Measurements from ENCODE around the gene SLC17A8.

Gene SLC17A8

DNA sequence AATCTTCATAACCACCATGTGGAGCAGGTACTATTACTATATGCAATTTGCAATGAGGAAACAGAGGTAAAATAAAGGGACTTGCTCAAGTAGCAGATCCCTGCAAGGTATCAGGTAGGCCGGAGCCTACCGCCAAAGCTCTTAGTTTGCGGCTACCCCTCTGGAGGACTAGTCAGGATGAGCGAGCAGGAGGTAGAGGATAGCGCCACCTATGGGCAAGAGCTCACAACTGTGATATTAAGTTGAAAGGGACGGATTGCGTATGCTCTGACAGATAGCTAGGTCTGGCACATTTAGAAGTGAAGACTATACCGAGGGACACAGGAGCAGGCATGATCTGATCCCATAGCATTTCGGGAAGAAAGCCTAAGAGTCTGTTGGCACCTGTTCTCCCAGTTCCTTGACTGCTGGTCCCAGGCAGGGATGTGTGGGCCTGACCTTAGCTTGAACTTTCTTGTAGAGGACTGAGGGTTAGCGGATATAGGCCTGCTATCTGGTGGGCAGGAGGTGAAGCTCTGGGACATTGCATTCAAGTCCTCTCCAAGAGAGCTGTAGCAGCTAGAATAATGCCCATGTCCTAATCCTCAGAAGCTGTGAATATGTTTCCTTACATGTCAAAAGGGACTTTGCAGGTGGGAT lies 48.0 kb downstream of the SLC17A8 start:
- H3K18ac ChIP-seq (ENCODE audit: low read depth in 1 of 2, low read length in 2 of 2), result no peak overlapping the region
- DNase-seq, result peak; percentile 37
- H3K4me3 ChIP-seq (ENCODE audit: insufficient read depth in 1 of 2, low read depth in 1 of 2, low read length in 2 of 2), result no peak overlapping the region
- H3K27ac ChIP-seq (ENCODE audit: low read length, poor library complexity, severe bottlenecking), result no peak overlapping the region
- no peak overlapping the region for H3K4ac ChIP-seq (ENCODE audit: low read depth in 1 of 2, low read length in 2 of 2)
- no peak overlapping the region for H3K9ac ChIP-seq (ENCODE audit: low read length)
- H2BK12ac ChIP-seq (ENCODE audit: low read length in 2 of 2), result no peak overlapping the region
- no peak overlapping the region for H2BK120ac ChIP-seq (ENCODE audit: low read depth, low read length)
- no peaks in the 10 kb centered on the region for H3K36me3 ChIP-seq (ENCODE audit: control insufficient read depth in 1 of 2, insufficient read depth in 2 of 2, low read depth in 1 of 2, low read length in 2 of 2)
- no peak overlapping the region for H3K4me2 ChIP-seq (ENCODE audit: low read length, poor library complexity, severe bottlenecking)
- no peak overlapping the region for H4K91ac ChIP-seq (ENCODE audit: low read length)
- no peak overlapping the region for H3K14ac ChIP-seq (ENCODE audit: low read length in 2 of 2)
- H4K8ac ChIP-seq (ENCODE audit: low read length), result no peak overlapping the region
- H3K27me3 ChIP-seq (ENCODE audit: control insufficient read depth in 1 of 2, insufficient read depth in 1 of 2, low read length in 2 of 2), result peaks cover 0 to 3% of the 10 kb centered on the region in 2 experiments
- H3K9me3 ChIP-seq (ENCODE audit: control insufficient read depth, low read length), result no peaks in the 10 kb centered on the region
- H3K23ac ChIP-seq (ENCODE audit: low read length in 2 of 2), result no peak overlapping the region
- H2AK5ac ChIP-seq (ENCODE audit: low read length, severe bottlenecking), result no peak overlapping the region
- H3K4me1 ChIP-seq (ENCODE audit: control insufficient read depth, insufficient read depth, low read depth, low read length), result peaks cover 1% of the 10 kb centered on the region
- no peak overlapping the region for H2AFZ ChIP-seq (ENCODE audit: low read depth, low read length)
- WGBS, result 34% methylated on average over 10 of the region's 10 CpGs
- H2BK5ac ChIP-seq (ENCODE audit: low read depth, low read length, poor library complexity, severe bottlenecking), result no peak overlapping the region
- no peaks in the 10 kb centered on the region for H3K79me1 ChIP-seq (replicated peaks; ENCODE audit: low read length, poor library complexity, severe bottlenecking)
- H2BK15ac ChIP-seq (ENCODE audit: low read depth, poor library complexity, severe bottlenecking), result no peak overlapping the region

- H3K9ac ChIP-seq (ENCODE audit: low read length), result no peak overlapping the region
- no peak overlapping the region for H2AFZ ChIP-seq (ENCODE audit: low read depth, low read length)
- no peaks in the 10 kb centered on the region for H3K9me3 ChIP-seq (ENCODE audit: control insufficient read depth, low read length)
- H3K23ac ChIP-seq (ENCODE audit: low read length in 2 of 2), result no peak overlapping the region
- H3K27ac ChIP-seq (ENCODE audit: low read length, poor library complexity, severe bottlenecking), result no peak overlapping the region
- H3K4ac ChIP-seq (ENCODE audit: low read depth in 1 of 2, low read length in 2 of 2), result no peak overlapping the region
- no peak overlapping the region for H3K18ac ChIP-seq (ENCODE audit: low read depth in 1 of 2, low read length in 2 of 2)
- no peak overlapping the region for H3K14ac ChIP-seq (ENCODE audit: low read length in 2 of 2)
- H4K91ac ChIP-seq (ENCODE audit: low read length), result no peak overlapping the region
- no peak overlapping the region for H3K4me2 ChIP-seq (ENCODE audit: low read length, poor library complexity, severe bottlenecking)
- H4K8ac ChIP-seq (ENCODE audit: low read length), result no peak overlapping the region
- H3K36me3 ChIP-seq (ENCODE audit: control insufficient read depth in 1 of 2, insufficient read depth in 2 of 2, low read depth in 1 of 2, low read length in 2 of 2), result no peaks in the 10 kb centered on the region
- H3K27me3 ChIP-seq (ENCODE audit: control insufficient read depth in 1 of 2, insufficient read depth in 1 of 2, low read length in 2 of 2), result peaks cover 0 to under 1% of the 10 kb centered on the region in 2 experiments
- H3K79me1 ChIP-seq (replicated peaks; ENCODE audit: low read length, poor library complexity, severe bottlenecking), result no peaks in the 10 kb centered on the region
- no peak overlapping the region for H2BK120ac ChIP-seq (ENCODE audit: low read depth, low read length)
- 79% methylated on average over 3 of the region's 6 CpGs for WGBS
- no peak overlapping the region for H2AK5ac ChIP-seq (ENCODE audit: low read length, severe bottlenecking)
- H2BK15ac ChIP-seq (ENCODE audit: low read depth, poor library complexity, severe bottlenecking), result no peak overlapping the region
- H2BK5ac ChIP-seq (ENCODE audit: low read depth, low read length, poor library complexity, severe bottlenecking), result no peak overlapping the region
- H2BK12ac ChIP-seq (ENCODE audit: low read length in 2 of 2), result no peak overlapping the region
- DNase-seq, result no peak
- no peaks in the 10 kb centered on the region for H3K4me1 ChIP-seq (ENCODE audit: control insufficient read depth, insufficient read depth, low read depth, low read length)
- no peak overlapping the region for H3K4me3 ChIP-seq (ENCODE audit: insufficient read depth in 1 of 2, low read depth in 1 of 2, low read length in 2 of 2)
Observed at GRCh38 chr12:100413001-100413400, 56.1 kb downstream of the SLC17A8 start.

- Histone ChIP-seq H3K4me2 (ENCODE audit: low read length, poor library complexity, severe bottlenecking) (no peak overlapping the region), H3K4me1 (ENCODE audit: control insufficient read depth, insufficient read depth, low read depth, low read length) (no peaks in the 10 kb centered on the region), H3K36me3 (ENCODE audit: control insufficient read depth in 1 of 2, insufficient read depth in 2 of 2, low read depth in 1 of 2, low read length in 2 of 2) (no peaks in the 10 kb centered on the region), H4K8ac (ENCODE audit: low read length) (no peak overlapping the region), H3K9me3 (ENCODE audit: control insufficient read depth, low read length) (no peaks in the 10 kb centered on the region), H3K27ac (ENCODE audit: low read length, poor library complexity, severe bottlenecking) (no peak overlapping the region), H2BK15ac (ENCODE audit: low read depth, poor library complexity, severe bottlenecking) (no peak overlapping the region), H2BK120ac (ENCODE audit: low read depth, low read length) (no peak overlapping the region), H4K91ac (ENCODE audit: low read length) (no peak overlapping the region), H2BK5ac (ENCODE audit: low read depth, low read length, poor library complexity, severe bottlenecking) (no peak overlapping the region), H3K9ac (ENCODE audit: low read length) (no peak overlapping the region), H2BK12ac (ENCODE audit: low read length in 2 of 2) (no peak overlapping the region), H3K4ac (ENCODE audit: low read depth in 1 of 2, low read length in 2 of 2) (no peak overlapping the region), H3K79me1 (replicated peaks; ENCODE audit: low read length, poor library complexity, severe bottlenecking) (no peaks in the 10 kb centered on the region), H2AK5ac (ENCODE audit: low read length, severe bottlenecking) (no peak overlapping the region), H3K4me3 (ENCODE audit: insufficient read depth in 1 of 2, low read depth in 1 of 2, low read length in 2 of 2) (no peak overlapping the region), H3K14ac (ENCODE audit: low read length in 2 of 2) (no peak overlapping the region), H3K18ac (ENCODE audit: low read depth in 1 of 2, low read length in 2 of 2) (no peak overlapping the region), H3K23ac (ENCODE audit: low read length in 2 of 2) (no peak overlapping the region), H3K27me3 (ENCODE audit: control insufficient read depth in 1 of 2, insufficient read depth in 1 of 2, low read length in 2 of 2) (peaks cover 0 to 5% of the 10 kb centered on the region in 2 experiments), H2AFZ (ENCODE audit: low read depth, low read length) (no peak overlapping the region)
- 56% methylated on average over 4 of the region's 4 CpGs for WGBS
- DNase-seq, result no peak
Observed at GRCh38 chr12:100414739-100415138, 57.9 kb downstream of the SLC17A8 start.

DNA sequence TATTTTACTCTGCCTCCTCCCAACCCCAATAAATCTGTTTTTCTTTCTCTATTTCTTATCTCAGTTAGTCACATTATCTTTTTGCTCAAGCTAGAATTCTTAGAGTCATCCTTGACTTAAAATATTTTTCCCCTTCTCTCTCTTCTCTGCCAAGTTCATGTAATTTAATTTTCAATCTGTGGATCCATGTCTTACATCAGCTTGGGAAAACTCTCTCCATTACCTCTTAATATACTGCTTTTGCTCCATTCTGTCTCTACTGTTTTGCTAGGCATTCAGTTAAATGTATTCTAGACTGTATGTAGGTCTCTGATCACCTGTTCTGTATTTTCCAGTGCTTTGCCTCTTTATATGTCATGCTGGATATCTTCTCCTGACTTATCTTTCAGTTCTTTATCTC lies 65.8 kb downstream of the SLC17A8 start:
- Histone ChIP-seq H2AFZ (ENCODE audit: low read depth, low read length) (no peak overlapping the region), H3K9me3 (ENCODE audit: control insufficient read depth, low read length) (peaks cover 4% of the 10 kb centered on the region), H3K23ac (ENCODE audit: low read length in 2 of 2) (no peak overlapping the region), H2BK120ac (ENCODE audit: low read depth, low read length) (no peak overlapping the region), H3K27me3 (ENCODE audit: control insufficient read depth in 1 of 2, insufficient read depth in 1 of 2, low read length in 2 of 2) (peaks cover 0 to 5% of the 10 kb centered on the region in 2 experiments), H3K79me1 (replicated peaks; ENCODE audit: low read length, poor library complexity, severe bottlenecking) (no peaks in the 10 kb centered on the region), H3K4me3 (ENCODE audit: insufficient read depth in 1 of 2, low read depth in 1 of 2, low read length in 2 of 2) (no peak overlapping the region), H2BK12ac (ENCODE audit: low read length in 2 of 2) (no peak overlapping the region), H3K36me3 (ENCODE audit: control insufficient read depth in 1 of 2, insufficient read depth in 2 of 2, low read depth in 1 of 2, low read length in 2 of 2) (no peaks in the 10 kb centered on the region), H3K27ac (ENCODE audit: low read length, poor library complexity, severe bottlenecking) (no peak overlapping the region), H2BK5ac (ENCODE audit: low read depth, low read length, poor library complexity, severe bottlenecking) (no peak overlapping the region), H3K18ac (ENCODE audit: low read depth in 1 of 2, low read length in 2 of 2) (no peak overlapping the region), H3K4me2 (ENCODE audit: low read length, poor library complexity, severe bottlenecking) (no peak overlapping the region), H2AK5ac (ENCODE audit: low read length, severe bottlenecking) (no peak overlapping the region), H2BK15ac (ENCODE audit: low read depth, poor library complexity, severe bottlenecking) (no peak overlapping the region), H4K91ac (ENCODE audit: low read length) (no peak overlapping the region), H4K8ac (ENCODE audit: low read length) (no peak overlapping the region), H3K14ac (ENCODE audit: low read length in 2 of 2) (no peak overlapping the region), H3K9ac (ENCODE audit: low read length) (no peak overlapping the region), H3K4me1 (ENCODE audit: control insufficient read depth, insufficient read depth, low read depth, low read length) (no peaks in the 10 kb centered on the region), H3K4ac (ENCODE audit: low read depth in 1 of 2, low read length in 2 of 2) (no peak overlapping the region)
- DNase-seq, result no peak

Measured in mesenchymal stem cell (in vitro differentiated cells and primary cell).